ENCODE results near the gene STAG3.
"Not testable (repeated sequence)": the region's sequence is repeated elsewhere in the genome, so short reads cannot be mapped to it uniquely, and the experiment has no call there.

STAG3 gene

GRCh38 chr7:100221231-100221718, 43.6 kb downstream of the STAG3 start:
- Histone ChIP-seq H3K56ac (ENCODE audit: low read length) (no peak overlapping the region), H2AK5ac (ENCODE audit: low read length) (no peak overlapping the region), H3K9ac (ENCODE audit: low read length) (no peak overlapping the region), H3K4ac (ENCODE audit: low read depth, low read length) (no peak overlapping the region), H3K4me2 (ENCODE audit: low read length) (no peak overlapping the region), H4K5ac (ENCODE audit: low read length) (no peak overlapping the region), H3K18ac (ENCODE audit: low read length) (no peak overlapping the region), H3K23ac (ENCODE audit: low read length) (no peak overlapping the region), H3K79me1 (ENCODE audit: low read length) (no peaks in the 10 kb centered on the region), H4K8ac (ENCODE audit: low read depth, low read length) (no peak overlapping the region), H2BK5ac (ENCODE audit: low read length) (no peak overlapping the region), H3K4me1 (ENCODE audit: control insufficient read depth, low read depth, low read length) (no peaks in the 10 kb centered on the region), H2BK120ac (ENCODE audit: low read depth, low read length) (no peak overlapping the region), H3K79me2 (ENCODE audit: control insufficient read depth, insufficient read depth, low read length) (no peaks in the 10 kb centered on the region), H3K4me3 (ENCODE audit: low read length) (no peak overlapping the region), H3K27ac (ENCODE audit: low read depth, low read length) (no peak overlapping the region), H3K27me3 (ENCODE audit: insufficient read depth, low read length, poor library complexity) (no peaks in the 10 kb centered on the region), H3K36me3 (ENCODE audit: control insufficient read depth, insufficient read depth, low read length) (no peaks in the 10 kb centered on the region), H2BK15ac (replicated peaks; ENCODE audit: low read depth) (no peak overlapping the region)
- DNase-seq: no peak
- no CpG with 5 or more reads among the region's 5 CpGs for WGBS (ENCODE audit: extremely low coverage, insufficient coverage, low lambda C conversion rate)

- Histone ChIP-seq H3K79me1 (ENCODE audit: low read length) (no peaks in the 10 kb centered on the region), H3K4ac (ENCODE audit: low read depth, low read length) (no peak overlapping the region), H3K56ac (ENCODE audit: low read length) (no peak overlapping the region), H3K18ac (ENCODE audit: low read length) (no peak overlapping the region), H3K27ac (ENCODE audit: low read depth, low read length) (no peak overlapping the region), H3K36me3 (ENCODE audit: control insufficient read depth, insufficient read depth, low read length) (no peaks in the 10 kb centered on the region), H2BK15ac (replicated peaks; ENCODE audit: low read depth) (no peak overlapping the region), H2AK5ac (ENCODE audit: low read length) (no peak overlapping the region), H4K5ac (ENCODE audit: low read length) (no peak overlapping the region), H3K27me3 (ENCODE audit: insufficient read depth, low read length, poor library complexity) (no peaks in the 10 kb centered on the region), H3K9ac (ENCODE audit: low read length) (no peak overlapping the region), H2BK120ac (ENCODE audit: low read depth, low read length) (no peak overlapping the region), H3K4me3 (ENCODE audit: low read length) (no peak overlapping the region), H3K4me1 (ENCODE audit: control insufficient read depth, low read depth, low read length) (no peaks in the 10 kb centered on the region), H4K8ac (ENCODE audit: low read depth, low read length) (no peak overlapping the region), H3K4me2 (ENCODE audit: low read length) (no peak overlapping the region), H3K79me2 (ENCODE audit: control insufficient read depth, insufficient read depth, low read length) (no peaks in the 10 kb centered on the region), H2BK5ac (ENCODE audit: low read length) (no peak overlapping the region), H3K23ac (ENCODE audit: low read length) (no peak overlapping the region)
- DNase-seq: no peak
- WGBS (ENCODE audit: extremely low coverage, insufficient coverage, low lambda C conversion rate): no CpG with 5 or more reads among the region's 14 CpGs
These were observed 44.2 kb downstream of the STAG3 start for GRCh38 chr7:100221767-100222444.

- DNase-seq: no peak
- no peak overlapping the region for H2BK15ac ChIP-seq (replicated peaks; ENCODE audit: low read depth)
- no peak overlapping the region for H2BK5ac ChIP-seq (ENCODE audit: low read length)
- H3K9ac ChIP-seq (ENCODE audit: low read length): no peak overlapping the region
- H3K4me3 ChIP-seq (ENCODE audit: low read length): no peak overlapping the region
- H3K4me1 ChIP-seq (ENCODE audit: control insufficient read depth, low read depth, low read length): no peaks in the 10 kb centered on the region
- H3K4me2 ChIP-seq (ENCODE audit: low read length): no peak overlapping the region
- no peaks in the 10 kb centered on the region for H3K27me3 ChIP-seq (ENCODE audit: insufficient read depth, low read length, poor library complexity)
- H3K79me2 ChIP-seq (ENCODE audit: control insufficient read depth, insufficient read depth, low read length): no peaks in the 10 kb centered on the region
- no peak overlapping the region for H3K56ac ChIP-seq (ENCODE audit: low read length)
- no peak overlapping the region for H4K8ac ChIP-seq (ENCODE audit: low read depth, low read length)
- H4K5ac ChIP-seq (ENCODE audit: low read length): no peak overlapping the region
- no peak overlapping the region for H3K23ac ChIP-seq (ENCODE audit: low read length)
- WGBS (ENCODE audit: extremely low coverage, insufficient coverage, low lambda C conversion rate): no CpG with 5 or more reads among the region's 13 CpGs
- no peaks in the 10 kb centered on the region for H3K79me1 ChIP-seq (ENCODE audit: low read length)
- no peaks in the 10 kb centered on the region for H3K36me3 ChIP-seq (ENCODE audit: control insufficient read depth, insufficient read depth, low read length)
- no peak overlapping the region for H2BK120ac ChIP-seq (ENCODE audit: low read depth, low read length)
- H3K27ac ChIP-seq (ENCODE audit: low read depth, low read length): no peak overlapping the region
- H3K18ac ChIP-seq (ENCODE audit: low read length): no peak overlapping the region
- H2AK5ac ChIP-seq (ENCODE audit: low read length): no peak overlapping the region
- H3K4ac ChIP-seq (ENCODE audit: low read depth, low read length): no peak overlapping the region
These were observed 44.9 kb downstream of the STAG3 start for GRCh38 chr7:100222445-100223132.

GRCh38 chr7:100223376-100223927, 45.7 kb downstream of the STAG3 start:
- H3K36me3 ChIP-seq (ENCODE audit: control insufficient read depth, insufficient read depth, low read length); H3K4me2 ChIP-seq (ENCODE audit: low read length); H3K27ac ChIP-seq (ENCODE audit: low read depth, low read length); H3K79me1 ChIP-seq (ENCODE audit: low read length); H3K27me3 ChIP-seq (ENCODE audit: insufficient read depth, low read length, poor library complexity); H3K9ac ChIP-seq (ENCODE audit: low read length); H2BK15ac ChIP-seq (replicated peaks; ENCODE audit: low read depth); H3K79me2 ChIP-seq (ENCODE audit: control insufficient read depth, insufficient read depth, low read length); H3K4me3 ChIP-seq (ENCODE audit: low read length); H3K18ac ChIP-seq (ENCODE audit: low read length); H2AK5ac ChIP-seq (ENCODE audit: low read length); H3K4me1 ChIP-seq (ENCODE audit: control insufficient read depth, low read depth, low read length); H3K56ac ChIP-seq (ENCODE audit: low read length); H4K5ac ChIP-seq (ENCODE audit: low read length); H4K8ac ChIP-seq (ENCODE audit: low read depth, low read length); H3K4ac ChIP-seq (ENCODE audit: low read depth, low read length); H3K23ac ChIP-seq (ENCODE audit: low read length); H2BK5ac ChIP-seq (ENCODE audit: low read length); H2BK120ac ChIP-seq (ENCODE audit: low read depth, low read length); DNase-seq: not testable (repeated sequence)
- WGBS (ENCODE audit: extremely low coverage, insufficient coverage, low lambda C conversion rate): no CpG with 5 or more reads among the region's 17 CpGs

GRCh38 chr7:100224891-100225290, 47.2 kb downstream of the STAG3 start:
- H2BK15ac ChIP-seq (replicated peaks; ENCODE audit: low read depth); H3K18ac ChIP-seq (ENCODE audit: low read length); H4K5ac ChIP-seq (ENCODE audit: low read length); H3K79me2 ChIP-seq (ENCODE audit: control insufficient read depth, insufficient read depth, low read length); H3K23ac ChIP-seq (ENCODE audit: low read length); H3K4ac ChIP-seq (ENCODE audit: low read depth, low read length); H2BK120ac ChIP-seq (ENCODE audit: low read depth, low read length); H3K9ac ChIP-seq (ENCODE audit: low read length); H3K4me2 ChIP-seq (ENCODE audit: low read length); H3K4me3 ChIP-seq (ENCODE audit: low read length); H4K8ac ChIP-seq (ENCODE audit: low read depth, low read length); H3K27me3 ChIP-seq (ENCODE audit: insufficient read depth, low read length, poor library complexity); H3K36me3 ChIP-seq (ENCODE audit: control insufficient read depth, insufficient read depth, low read length); H3K56ac ChIP-seq (ENCODE audit: low read length); H3K79me1 ChIP-seq (ENCODE audit: low read length); H3K27ac ChIP-seq (ENCODE audit: low read depth, low read length); H2AK5ac ChIP-seq (ENCODE audit: low read length); H3K4me1 ChIP-seq (ENCODE audit: control insufficient read depth, low read depth, low read length); H2BK5ac ChIP-seq (ENCODE audit: low read length); DNase-seq: not testable (repeated sequence)
- whole genome bisulfite sequencing (ENCODE audit: extremely low coverage, insufficient coverage, low lambda C conversion rate): no CpG with 5 or more reads among the region's 6 CpGs

Data from mesendoderm (in vitro differentiated cells).